Lung (tissue), 12 donors: ENCODE results near the gene PLXNA2. TPM values are rescaled to one million over a fixed set of nuclear protein-coding genes. Genes with fewer than 3 reads are reported as not detected.

ENCODE experiments used
- ATAC-seq: fragments of 200-7000 bp; cut with Tn5 transposase; one replicate; pipeline ENCODE4 v1.9.1; 2020; ENCODE audit warnings: moderate number of reproducible peaks; ENCODE audit not compliant: insufficient read depth, low FRiP score
- DNase-seq, 3 donors: peaks; one replicate each; pipeline ENCODE4 v3.0.0-alpha.2; 2013 to 2017
- H3K27ac ChIP-seq, 2 donors: one replicate each; pipeline ENCODE4 v1.5.1; 2013; ENCODE audit warnings: mild to moderate bottlenecking in 2 of 2, moderate library complexity in 2 of 2, control low read depth in 1 of 2, inconsistent platforms in 1 of 2, low read depth in 1 of 2, low read length in 1 of 2
- H3K27me3 ChIP-seq, 3 donors: one replicate each; pipeline ENCODE4 v1.5.1; 2013; ENCODE audit warnings: low read length in 2 of 3; ENCODE audit not compliant: control insufficient read depth in 3 of 3, insufficient read depth in 3 of 3
- H3K36me3 ChIP-seq, 4 donors: one replicate each; pipeline ENCODE4 v1.5.1; 2013; ENCODE audit warnings: low read length in 4 of 4, mild to moderate bottlenecking in 1 of 4, moderate library complexity in 1 of 4; ENCODE audit not compliant: control insufficient read depth in 4 of 4, insufficient read depth in 4 of 4
- H3K4me1 ChIP-seq, 5 donors: one replicate each; pipeline ENCODE4 v1.5.1; 2013; ENCODE audit warnings: low read length in 5 of 5, mild to moderate bottlenecking in 2 of 5, moderate library complexity in 1 of 5; ENCODE audit not compliant: control insufficient read depth in 5 of 5, insufficient read depth in 5 of 5
- H3K4me3 ChIP-seq: one replicate; pipeline ENCODE4 v1.5.1; 2013; ENCODE audit warnings: mild to moderate bottlenecking, control low read depth, moderate library complexity
- H3K9ac ChIP-seq, 2 donors: one replicate each; pipeline ENCODE4 v1.5.1; 2013; ENCODE audit warnings: low read length in 2 of 2, control low read depth in 1 of 2; ENCODE audit not compliant: insufficient read depth in 1 of 2
- H3K9me3 ChIP-seq, 4 donors: one replicate each; pipeline ENCODE4 v1.5.1; 2013; ENCODE audit warnings: low read length in 3 of 4, mild to moderate bottlenecking in 1 of 4, moderate library complexity in 1 of 4; ENCODE audit not compliant: control insufficient read depth in 4 of 4, insufficient read depth in 3 of 4
- CTCF ChIP-seq: IDR thresholded peaks from 2 replicates; pipeline ENCODE4 v1.5.1; 2012; ENCODE audit warnings: mild to moderate bottlenecking; ENCODE audit errors: control extremely low read depth, extremely low read depth
- WGBS, 2 donors: extraction: QIAGEN DNeasy Blood & Tissue Kit; methylation state at CpG; one replicate each; pipeline ENCODE4 v1.1.7; 2013; 5-methylcytosine and 5-hydroxymethylcytosine counted together
- polyA plus RNA-seq, 2 donors: library from polyadenylated mRNA; stranded (reverse); fragments of 200-250 nt; gene quantifications; one replicate each; pipeline ENCODE4 v1.2.1, GENCODE V29; 2013
- total RNA-seq, 2 donors: library from RNA; depleted of rRNA in 1 of 2; stranded (reverse); fragments of >200 nt in 1 of 2; gene quantifications; one replicate each; pipeline ENCODE4 v1.2.1, GENCODE V29; 2014 to 2021
- donor health status: control.
- donor health status: control.
- donor health status: Bipolar disorder and iron deficiency.
- donor health status: healthy.
- donor health status: DM: yes; HTN: yes; CAD: no.

Gene PLXNA2
- total and polyA plus RNA-seq, 4 donors: 13.2 to 118 (median 32.6) TPM

GRCh38 chr1:208161656-208162375 lies 82.4 kb downstream of the PLXNA2 start:
- Histone ChIP-seq H3K9me3 (no peaks in the 10 kb centered on the region), H3K4me3 (no peak overlapping the region), H3K27ac (peak overlapping the region; percentile 34 to 49), H3K9ac (no peak overlapping the region), H3K36me3 (no peaks in the 10 kb centered on the region), H3K27me3 (no peaks in the 10 kb centered on the region), H3K4me1 (peaks cover 31 to 62% (median 38%) of the 10 kb centered on the region in 5 donors)
- DNase-seq (peak in 2 of 3 donors; percentile 86), ATAC-seq (no peak)
- no peak for TF ChIP-seq CTCF
- WGBS, 2 donors: 69 to 70% methylated on average over 6 of the region's 6 CpGs

- no peaks in the 10 kb centered on the region for H3K27me3 ChIP-seq
- ATAC-seq: no peak
- 89 to 94% methylated on average over 1 of the region's 1 CpG for WGBS, 2 donors
- H3K4me3 ChIP-seq: no peak overlapping the region
- H3K36me3 ChIP-seq: no peaks in the 10 kb centered on the region
- peak overlapping the region in 1 of 2 donors; percentile 58 for H3K27ac ChIP-seq
- no peaks in the 10 kb centered on the region for H3K9me3 ChIP-seq
- DNase-seq: no peak
- TF ChIP-seq CTCF: no peak
- no peak overlapping the region for H3K9ac ChIP-seq
- H3K4me1 ChIP-seq: peaks cover 31 to 70% (median 37%) of the 10 kb centered on the region in 5 donors
Measured at GRCh38 chr1:208161005-208161404, 83.2 kb downstream of the PLXNA2 start.

GRCh38 chr1:208160259-208160819 lies 83.8 kb downstream of the PLXNA2 start:
- Histone ChIP-seq H3K36me3 (no peaks in the 10 kb centered on the region), H3K9ac (no peak overlapping the region), H3K27me3 (no peaks in the 10 kb centered on the region), H3K27ac (peak overlapping the region in 1 of 2 donors; percentile 59), H3K4me3 (no peak overlapping the region), H3K9me3 (no peaks in the 10 kb centered on the region), H3K4me1 (peaks cover 31 to 72% (median 38%) of the 10 kb centered on the region in 5 donors)
- DNase-seq (no peak), ATAC-seq (no peak)
- WGBS, 2 donors: 76 to 81% methylated on average over 4 of the region's 4 CpGs
- TF ChIP-seq CTCF: no peak
